Tibial artery (tissue), 4 donors: Measurements from ENCODE around the gene MUC5AC.
"Not testable (repeated sequence)": the region's sequence is repeated elsewhere in the genome, so short reads cannot be mapped to it uniquely, and the experiment has no call there.

Source experiments
- DNase-seq, 2 donors: peaks; one replicate each; pipeline ENCODE4 v3.0.0-alpha.2; 2019
- H3K27ac ChIP-seq, 2 donors: fragments of 200-600 bp; sonication (generic) in 1 of 2; 1 replicate in 1 of 2; 2 replicates in 1 of 2; pipeline ENCODE4 v1.5.1; 2018 to 2019; ENCODE audit warnings: mild to moderate bottlenecking in 1 of 2
- H3K27me3 ChIP-seq, 2 donors: fragments of 200-600 bp; sonication (generic) in 1 of 2; one replicate each; pipeline versions ENCODE4 v1.5.1 to v1.6.0; 2016 to 2019
- H3K36me3 ChIP-seq, 3 donors: fragments of 200-600 bp; sonication (generic) in 2 of 3; one replicate each; pipeline ENCODE4 v1.5.1; 2016 to 2019; ENCODE audit warnings: mild to moderate bottlenecking in 2 of 3
- H3K4me1 ChIP-seq, 4 donors: fragments of 200-600 bp; sonication (generic) in 2 of 4; 1 replicate in 3 of 4; 2 replicates in 1 of 4; pipeline ENCODE4 v1.5.1; 2016 to 2019
- H3K4me3 ChIP-seq, 2 donors: fragments of 200-600 bp; sonication (generic) in 1 of 2; 1 replicate in 1 of 2; 2 replicates in 1 of 2; pipeline ENCODE4 v1.5.1; 2018 to 2019; ENCODE audit warnings: mild to moderate bottlenecking in 2 of 2
- H3K9me3 ChIP-seq, 3 donors: fragments of 200-600 bp; sonication (generic) in 1 of 3; one replicate each; pipeline ENCODE4 v1.5.1; 2016 to 2019
- CTCF ChIP-seq, 2 experiments: fragments of 200-600 bp in 1 of 2; fragments of 450-650 bp in 1 of 2; IDR thresholded peaks; one replicate each; pipeline ENCODE4 v1.5.1; 2017 to 2019; ENCODE audit warnings: antibody characterized with exemption in 2 of 2, mild to moderate bottlenecking in 1 of 2, moderate library complexity in 1 of 2
- intact Hi-C: fragments of 100-400 bp; cut with DNase I; formaldehyde crosslinking; loops from one replicate; pipeline ENCODE4 v1.15.0; 2023; ENCODE audit warnings: low total_unique reads

Gene MUC5AC

GRCh38 chr11:1111545-1112212, 46.1 kb upstream of the MUC5AC start:
- intact Hi-C loops = no loop called here
- no peak for TF ChIP-seq CTCF (IDR thresholded peaks at IDR 0.05)
- Histone ChIP-seq H3K36me3 (no peaks in the 10 kb centered on the region), H3K27me3 (peaks cover 0 to 56% of the 10 kb centered on the region in 2 donors), H3K9me3 (no peaks in the 10 kb centered on the region), H3K4me3 (no peak overlapping the region), H3K27ac (no peak overlapping the region), H3K4me1 (no peaks in the 10 kb centered on the region)
- DNase-seq = peak in 1 of 2 donors; percentile 39

- DNase-seq = peak in 1 of 2 donors; percentile 44
- no peaks in the 10 kb centered on the region for H3K9me3 ChIP-seq
- no peak overlapping the region for H3K27ac ChIP-seq
- intact Hi-C loops = no loop called here
- H3K27me3 ChIP-seq = peaks cover 0 to 47% of the 10 kb centered on the region in 2 donors
- H3K36me3 ChIP-seq = no peaks in the 10 kb centered on the region
- H3K4me3 ChIP-seq = no peak overlapping the region
- H3K4me1 ChIP-seq = no peaks in the 10 kb centered on the region
- TF ChIP-seq CTCF (IDR thresholded peaks at IDR 0.05) = no peak
These were observed 45.2 kb upstream of the MUC5AC start for GRCh38 chr11:1112351-1113191.

GRCh38 chr11:1113405-1114201, 44.1 kb upstream of the MUC5AC start:
- intact Hi-C loops = no loop called here
- no peak overlapping the region for H3K27ac ChIP-seq
- no peak for TF ChIP-seq CTCF (IDR thresholded peaks at IDR 0.05)
- H3K27me3 ChIP-seq = peaks cover 0 to 43% of the 10 kb centered on the region in 2 donors
- no peaks in the 10 kb centered on the region for H3K9me3 ChIP-seq
- H3K4me3 ChIP-seq = no peak overlapping the region
- no peaks in the 10 kb centered on the region for H3K4me1 ChIP-seq
- peak in 1 of 2 donors; percentile 63 for DNase-seq
- H3K36me3 ChIP-seq = no peaks in the 10 kb centered on the region

- H3K4me1 ChIP-seq, H3K4me3 ChIP-seq, H3K36me3 ChIP-seq, intact Hi-C loops, H3K9me3 ChIP-seq, H3K27ac ChIP-seq: not testable (repeated sequence)
- H3K27me3 ChIP-seq = peaks cover 0 to 42% of the 10 kb centered on the region in 2 donors
- peak in 1 of 2 donors; percentile 20 for DNase-seq
These were observed 42.5 kb upstream of the MUC5AC start for GRCh38 chr11:1115292-1115691.

- no peaks in the 10 kb centered on the region for H3K36me3 ChIP-seq
- peaks cover 0 to 45% of the 10 kb centered on the region in 2 donors for H3K27me3 ChIP-seq
- peak in 1 of 2 donors; percentile 20 for DNase-seq
- intact Hi-C loops = no loop called here
- no peak overlapping the region for H3K4me3 ChIP-seq
- H3K9me3 ChIP-seq = no peaks in the 10 kb centered on the region
- H3K27ac ChIP-seq = no peak overlapping the region
- no peaks in the 10 kb centered on the region for H3K4me1 ChIP-seq
- TF ChIP-seq CTCF (IDR thresholded peaks at IDR 0.05) = no peak
These were observed 41.6 kb upstream of the MUC5AC start for GRCh38 chr11:1116104-1116503.
